Measurements from ENCODE around the gene PTK7.

Gene PTK7

GRCh38 chr6:43053545-43054205 lies 22.4 kb upstream of the PTK7 start, which contains the start of gene CUL7:
TSS of gene CUL7 (minus strand) at chr6:43053851. CDS start at chr6:43052788, 1,063 bp downstream.
- DNase-seq (ENCODE audit: low read depth): peak; percentile 74
- TF ChIP-seq CTCF (conservative IDR thresholded peaks at IDR 0.05; ENCODE audit: low read depth, low read length): no peak
- H3K4me3 ChIP-seq (ENCODE audit: low read length): peak within 1 kb of the TSS; percentile 82

- peak overlapping the region; percentile 82 for H3K4me3 ChIP-seq (ENCODE audit: low read length)
- DNase-seq (ENCODE audit: low read depth): no peak
- TF ChIP-seq CTCF (conservative IDR thresholded peaks at IDR 0.05; ENCODE audit: low read depth, low read length): no peak
Observed at GRCh38 chr6:43054206-43054943, 21.7 kb upstream of the PTK7 start.

GRCh38 chr6:43055966-43056365 lies 20.1 kb upstream of the PTK7 start:
- no peak for TF ChIP-seq CTCF (conservative IDR thresholded peaks at IDR 0.05; ENCODE audit: low read depth, low read length)
- H3K4me3 ChIP-seq (ENCODE audit: low read length): no peak overlapping the region
- DNase-seq (ENCODE audit: low read depth): no peak

- peak overlapping the region; percentile 99 for H3K4me3 ChIP-seq (ENCODE audit: low read length)
- no peak for DNase-seq (ENCODE audit: low read depth)
- no peak for TF ChIP-seq CTCF (conservative IDR thresholded peaks at IDR 0.05; ENCODE audit: low read depth, low read length)
Observed at GRCh38 chr6:43058531-43058930, 17.6 kb upstream of the PTK7 start.

GRCh38 chr6:43059168-43060033 lies 16.7 kb upstream of the PTK7 start, which contains the start of the genes KLC4 and MRPL2:
TSS of gene KLC4 (plus strand) at chr6:43059631. CDS start at chr6:43061336, 1,705 bp downstream.
TSS of gene MRPL2 (minus strand) at chr6:43059434. CDS start at chr6:43059381, 53 bp downstream.
- H3K4me3 ChIP-seq (ENCODE audit: low read length): peak within 1 kb of the TSS; percentile 99
- peak; percentile 96 for DNase-seq (ENCODE audit: low read depth)
- no peak for TF ChIP-seq CTCF (conservative IDR thresholded peaks at IDR 0.05; ENCODE audit: low read depth, low read length)

- peak overlapping the region; percentile 99 for H3K4me3 ChIP-seq (ENCODE audit: low read length)
- no peak for TF ChIP-seq CTCF (conservative IDR thresholded peaks at IDR 0.05; ENCODE audit: low read depth, low read length)
- no peak for DNase-seq (ENCODE audit: low read depth)
Observed at GRCh38 chr6:43060034-43060754, 15.9 kb upstream of the PTK7 start.
